ENCODE results near the gene SV2B.

Gene SV2B

GRCh38 chr15:91246998-91247397, 146.9 kb downstream of the SV2B start (continued):
- TF ChIP-seq ZNF155 (tag by site-specific recombination; IDR thresholded peaks at IDR 0.05) (no peak), HOXA7 (CRISPR knock-in tag; IDR thresholded peaks at IDR 0.05; ENCODE audit: borderline replicate concordance) (no peak), ZBTB17 (tag by site-specific recombination; IDR thresholded peaks at IDR 0.05) (no peak), ZNF174 (tag by site-specific recombination; IDR thresholded peaks at IDR 0.05) (no peak)

GRCh38 chr15:91249591-91249990, 149.5 kb downstream of the SV2B start:
- TF ChIP-seq ZNF585B (tag by site-specific recombination; IDR thresholded peaks at IDR 0.05) (no peak), ZNF707 (tag by site-specific recombination; IDR thresholded peaks at IDR 0.05) (no peak), ZNF16 (tag by site-specific recombination; IDR thresholded peaks at IDR 0.05; ENCODE audit: low read depth) (no peak), EGR2 (tag by site-specific recombination; IDR thresholded peaks at IDR 0.05; ENCODE audit: low read depth) (no peak), ZNF529 (tag by site-specific recombination; IDR thresholded peaks at IDR 0.05; ENCODE audit: insufficient replicate concordance) (no peak), ZNF157 (tag by site-specific recombination; IDR thresholded peaks at IDR 0.05) (no peak), OVOL3 (tag by site-specific recombination; IDR thresholded peaks at IDR 0.05) (no peak)
- TF ChIP-seq, protein P1, sequence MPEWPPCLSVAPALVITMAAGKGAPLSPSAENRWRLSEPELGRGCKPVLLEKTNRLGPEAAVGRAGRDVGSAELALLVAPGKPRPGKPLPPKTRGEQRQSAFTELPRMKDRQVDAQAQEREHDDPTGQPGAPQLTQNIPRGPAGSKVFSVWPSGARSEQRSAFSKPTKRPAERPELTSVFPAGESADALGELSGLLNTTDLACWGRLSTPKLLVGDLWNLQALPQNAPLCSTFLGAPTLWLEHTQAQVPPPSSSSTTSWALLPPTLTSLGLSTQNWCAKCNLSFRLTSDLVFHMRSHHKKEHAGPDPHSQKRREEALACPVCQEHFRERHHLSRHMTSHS (tag by site-specific recombination; IDR thresholded peaks at IDR 0.05): no peak
- H3K4me1 ChIP-seq (ENCODE audit: control insufficient read depth, insufficient read depth, low read length): no peaks in the 10 kb centered on the region
- CTCF ChIA-PET: interaction anchor here (0.6 to 5.6 kb wide), 6 partner anchors 13 to 1511 kb away, joined by 3 to 65 read pairs (median 4); no protein-coding TSS in a partner anchor

DNA sequence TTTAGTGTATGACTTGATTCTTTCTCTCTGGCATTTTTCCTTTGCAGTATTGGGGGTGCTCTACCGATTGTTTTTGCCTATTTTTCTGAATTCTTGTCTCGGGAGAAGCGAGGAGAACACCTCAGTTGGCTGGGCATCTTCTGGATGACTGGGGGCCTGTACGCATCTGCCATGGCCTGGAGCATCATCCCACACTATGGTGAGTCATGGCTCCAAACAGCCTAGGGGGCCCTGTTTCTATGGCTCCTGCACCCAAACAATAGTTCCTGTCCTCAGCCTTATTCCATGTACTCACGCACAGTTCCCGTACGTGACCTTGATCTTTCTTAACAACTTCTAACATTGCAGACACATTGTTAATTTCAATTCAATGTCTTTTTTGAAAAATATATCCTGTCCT, 152.3 kb downstream of the SV2B start:
- H3K4me1 ChIP-seq (ENCODE audit: control insufficient read depth, insufficient read depth, low read length): no peaks in the 10 kb centered on the region
- H3K4me3 ChIP-seq (ENCODE audit: low read depth, low read length): no peak overlapping the region
- TF ChIP-seq ZSCAN30 (tag by site-specific recombination; IDR thresholded peaks at IDR 0.05) (no peak), ZNF544 (tag by site-specific recombination; IDR thresholded peaks at IDR 0.05) (no peak), SP3 (tag by site-specific recombination; IDR thresholded peaks at IDR 0.05) (no peak), ZNF707 (tag by site-specific recombination; IDR thresholded peaks at IDR 0.05) (no peak), ZXDB (tag by site-specific recombination; IDR thresholded peaks at IDR 0.05) (no peak), ZNF354C (tag by site-specific recombination; IDR thresholded peaks at IDR 0.05; ENCODE audit: borderline replicate concordance, low read depth) (no peak), ZNF202 (tag by site-specific recombination; IDR thresholded peaks at IDR 0.05; ENCODE audit: borderline replicate concordance) (no peak), ZNF558 (tag by site-specific recombination; IDR thresholded peaks at IDR 0.05) (no peak), ZNF404 (tag by site-specific recombination; IDR thresholded peaks at IDR 0.05) (no peak), ZNF175 (tag by site-specific recombination; IDR thresholded peaks at IDR 0.05) (no peak), ZNF433 (tag by site-specific recombination; IDR thresholded peaks at IDR 0.05; ENCODE audit: low read depth) (no peak)
- TF ChIP-seq, protein P2, sequence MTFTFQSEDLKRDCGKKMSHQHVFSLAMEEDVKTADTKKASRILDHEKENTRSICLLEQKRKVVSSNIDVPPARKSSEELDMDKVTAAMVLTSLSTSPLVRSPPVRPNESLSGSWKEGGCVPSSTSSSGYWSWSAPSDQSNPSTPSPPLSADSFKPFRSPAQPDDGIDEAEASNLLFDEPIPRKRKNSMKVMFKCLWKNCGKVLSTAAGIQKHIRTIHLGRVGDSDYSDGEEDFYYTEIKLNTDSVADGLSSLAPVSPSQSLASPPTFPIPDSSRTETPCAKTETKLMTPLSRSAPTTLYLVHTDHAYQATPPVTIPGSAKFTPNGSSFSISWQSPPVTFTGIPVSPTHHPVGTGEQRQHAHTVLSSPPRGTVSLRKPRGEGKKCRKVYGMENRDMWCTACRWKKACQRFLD (tag by site-specific recombination; IDR thresholded peaks at IDR 0.05): no peak
- CTCF ChIA-PET: interaction anchor here (1.3 kb wide), 1 partner anchor 17 kb away, joined by 3 read pairs; no protein-coding TSS in a partner anchor
- POLR2A ChIA-PET: no interaction called here
- no peak overlapping the region for H3K27ac ChIP-seq (ENCODE audit: extremely low read depth, low read depth, low read length)
- H3K36me3 ChIP-seq (ENCODE audit: control insufficient read depth in 2 of 2, insufficient read depth in 1 of 2, low read length in 2 of 2): no peaks in the 10 kb centered on the region
- H3K9me3 ChIP-seq (ENCODE audit: control insufficient read depth, insufficient read depth, low read depth, low read length): no peaks in the 10 kb centered on the region

More at GRCh38 chr15:91249591-91249990, 149.5 kb downstream of the SV2B start:
- POLR2A ChIA-PET: no interaction called here
- no peak overlapping the region for H3K27ac ChIP-seq (ENCODE audit: extremely low read depth, low read depth, low read length)
- no peak overlapping the region for H3K4me3 ChIP-seq (ENCODE audit: low read depth, low read length)
- no peaks in the 10 kb centered on the region for H3K36me3 ChIP-seq (ENCODE audit: control insufficient read depth in 2 of 2, insufficient read depth in 1 of 2, low read length in 2 of 2)
- no peaks in the 10 kb centered on the region for H3K9me3 ChIP-seq (ENCODE audit: control insufficient read depth, insufficient read depth, low read depth, low read length)
